Endothelial cell of umbilical vein (primary cell): ENCODE measurements around the gene GIT2. TPM values are rescaled to one million over a fixed set of nuclear protein-coding genes. Genes with fewer than 3 reads are reported as not detected.

Experiments
- BruUV-seq: library from RNA; stranded (reverse); fragments of 400-500 nt; replicated peaks from 2 replicates; lab custom pipeline; 2021; lab: Mats Ljungman, UMichigan
- CTCF ChIA-PET: fragments of 300-600, 350-600 bp; sonication (Branson Sonifier 250); formaldehyde crosslinking; loops from one replicate; lab custom pipeline; 2021; ENCODE audit warnings: antibody characterized with exemption, inconsistent platforms; lab: Charles Lee
- POLR2A ChIA-PET: fragments of 300-600, 350-600 bp; sonication (Branson Sonifier 250); formaldehyde crosslinking; loops from one replicate; lab custom pipeline; 2021; ENCODE audit warnings: antibody characterized with exemption, inconsistent platforms; lab: Charles Lee
- DNase-seq: peaks from one replicate; pipeline ENCODE4 v3.0.0-alpha.2; 2011; ENCODE audit warnings: low read depth, low spot score
- FAIRE-seq: peaks from 2 replicates; lab custom pipeline; 2011; peaks lifted over from hg19 to GRCh38; lab: Jason Lieb, UNC
- H2AFZ ChIP-seq: 2 replicates; pipeline ENCODE4 v1.6.0; 2012; ENCODE audit warnings: low read depth, low read length, control low read depth, inconsistent platforms
- H3K27ac ChIP-seq: 2 replicates; pipeline ENCODE4 v1.5.1; 2011; ENCODE audit warnings: low read depth, mild to moderate bottlenecking, control low read depth, low read length, moderate library complexity; ENCODE audit not compliant: insufficient read depth
- H3K27me3 ChIP-seq, 2 experiments: 2 replicates each; pipeline versions ENCODE4 v1.6.0 to v1.6.1; 2011; ENCODE audit warnings: low read length in 2 of 2, mixed read lengths in 1 of 2; ENCODE audit not compliant: control insufficient read depth in 2 of 2, insufficient read depth in 2 of 2
- H3K36me3 ChIP-seq, 2 experiments: 2 replicates in 1 of 2; 3 replicates in 1 of 2; pipeline ENCODE4 v1.5.1; 2011; ENCODE audit warnings: low read length in 2 of 2, mild to moderate bottlenecking in 1 of 2, moderate library complexity in 1 of 2; ENCODE audit not compliant: control insufficient read depth in 2 of 2, insufficient read depth in 2 of 2; ENCODE audit errors: extremely low read depth in 1 of 2
- H3K4me1 ChIP-seq: 3 replicates; pipeline ENCODE4 v1.5.1; 2011; ENCODE audit warnings: mild to moderate bottlenecking, low read length; ENCODE audit not compliant: control insufficient read depth, insufficient read depth; ENCODE audit errors: extremely low read depth
- H3K4me2 ChIP-seq: 2 replicates; pipeline ENCODE4 v1.6.1; 2011; ENCODE audit warnings: low read length, control low read depth, mixed read lengths; ENCODE audit not compliant: insufficient read depth
- H3K4me3 ChIP-seq, 3 experiments: fragments of 200-600 bp in 1 of 3; sonication (generic), shearing (Covaris generic) in 1 of 3; replicated peaks in 1 of 3; 2 replicates each; pipeline ENCODE4 v1.5.1; 2011 to 2016; ENCODE audit warnings: control low read depth in 3 of 3, low read length in 3 of 3, mild to moderate bottlenecking in 2 of 3, inconsistent platforms in 1 of 3, low read depth in 1 of 3, moderate library complexity in 1 of 3; ENCODE audit not compliant: insufficient read depth in 1 of 3
- H3K79me2 ChIP-seq: 2 replicates; pipeline ENCODE4 v1.6.0; 2012; ENCODE audit warnings: low read length, inconsistent platforms; ENCODE audit not compliant: control insufficient read depth, insufficient read depth
- H3K9ac ChIP-seq: replicated peaks from 2 replicates; pipeline ENCODE3; 2011; ENCODE audit warnings: low read length, control low read depth; ENCODE audit not compliant: insufficient read depth; ENCODE audit errors: extremely low read depth
- H3K9me1 ChIP-seq: replicated peaks from 3 replicates; pipeline ENCODE4 v1.6.0; 2011; ENCODE audit warnings: mild to moderate bottlenecking, low read length; ENCODE audit not compliant: control insufficient read depth, insufficient read depth; ENCODE audit errors: extremely low read depth
- H3K9me3 ChIP-seq: replicated peaks from 2 replicates; pipeline ENCODE4 v1.5.1; 2012; ENCODE audit warnings: low read length, inconsistent platforms; ENCODE audit not compliant: control insufficient read depth, insufficient read depth
- H4K20me1 ChIP-seq: replicated peaks from 2 replicates; pipeline ENCODE3; 2011; ENCODE audit warnings: mild to moderate bottlenecking, low read length; ENCODE audit not compliant: control insufficient read depth, insufficient read depth; ENCODE audit errors: extremely low read depth
- EZH2 ChIP-seq: IDR thresholded peaks from 2 replicates; pipeline ENCODE4 v1.6.1; 2012; ENCODE audit warnings: borderline replicate concordance, low read depth, mild to moderate bottlenecking, moderate library complexity, low read length, inconsistent platforms; ENCODE audit not compliant: severe bottlenecking
- FOS ChIP-seq: IDR thresholded peaks from 2 replicates; pipeline ENCODE4 v1.6.1; 2011; ENCODE audit warnings: mild to moderate bottlenecking, low read length, moderate library complexity, borderline replicate concordance; ENCODE audit not compliant: insufficient read depth
- GATA2 ChIP-seq: IDR thresholded peaks from 2 replicates; pipeline ENCODE4 v1.7.0; 2011; ENCODE audit warnings: low read depth, mild to moderate bottlenecking, moderate library complexity, mixed read lengths, low read length; ENCODE audit not compliant: insufficient read length, insufficient read depth
- JUN ChIP-seq: IDR thresholded peaks from 2 replicates; pipeline ENCODE4 v1.6.1; 2011; ENCODE audit warnings: borderline replicate concordance, low read depth; ENCODE audit not compliant: insufficient read length, insufficient read depth
- MYC ChIP-seq: IDR thresholded peaks from one replicate; pipeline ENCODE4 v1.6.1; 2011; ENCODE audit warnings: mild to moderate bottlenecking, low read depth, low read length
- POLR2A ChIP-seq: IDR thresholded peaks from 2 replicates; pipeline ENCODE4 v1.6.1; 2012; ENCODE audit warnings: low read depth, mild to moderate bottlenecking, control low read depth, low read length
- POLR2AphosphoS5 ChIP-seq: IDR thresholded peaks from 2 replicates; pipeline ENCODE4 v1.6.1; 2012; ENCODE audit warnings: low read depth, mild to moderate bottlenecking, control low read depth, low read length, moderate library complexity; ENCODE audit not compliant: insufficient read depth
- dilution Hi-C: fragments of 300-500 bp; cut with MboI; formaldehyde crosslinking; loops from one replicate; pipeline ENCODE4 v1.15.0; 2019; ENCODE audit warnings: low sequenced_read_pairs; ENCODE audit not compliant: extremely low pct_ligation_motif_present
- intact Hi-C: fragments of 100-400 bp; cut with micrococcal nuclease; formaldehyde crosslinking; loops from one replicate; pipeline ENCODE4 v1.10.0; 2022
- polyA plus RNA-seq, 4 experiments: library from polyadenylated mRNA; depleted of rRNA in 3 of 4; stranded (reverse) in 3 of 4; unstranded in 1 of 4; fragments of >200 nt; gene quantifications; 2 replicates each; pipeline versions ENCODE4 v1.2.1 to v1.2.3, GENCODE V29; 2011 to 2012; ENCODE audit warnings: missing spikeins in 1 of 4
- total RNA-seq: library from RNA; stranded (reverse); gene quantifications from 2 replicates; pipeline ENCODE4 v1.2.3, GENCODE V29; 2021
- TF ChIP-seq, protein P1 (sequence below): IDR thresholded peaks from 2 replicates; pipeline ENCODE4 v1.6.1; 2011; ENCODE audit not compliant: insufficient read depth, insufficient read length
- TF ChIP-seq, protein P2 (sequence below), 2 donors: IDR thresholded peaks; 1 replicate in 1 of 2; 2 replicates in 1 of 2; pipeline ENCODE4 v1.5.1; 2011; ENCODE audit warnings: low read length in 2 of 2, mild to moderate bottlenecking in 2 of 2, moderate library complexity in 2 of 2, control low read depth in 1 of 2, inconsistent platforms in 1 of 2, low read depth in 1 of 2; ENCODE audit not compliant: insufficient read depth in 1 of 2; ENCODE audit errors: extremely low read depth in 1 of 2

The GIT2 gene
- total and polyA plus RNA-seq, 2 donors (not counting 3 experiments of a cell fraction or from before 2014, with no cell fraction given), result 37.3 to 77.2 TPM

DNA sequence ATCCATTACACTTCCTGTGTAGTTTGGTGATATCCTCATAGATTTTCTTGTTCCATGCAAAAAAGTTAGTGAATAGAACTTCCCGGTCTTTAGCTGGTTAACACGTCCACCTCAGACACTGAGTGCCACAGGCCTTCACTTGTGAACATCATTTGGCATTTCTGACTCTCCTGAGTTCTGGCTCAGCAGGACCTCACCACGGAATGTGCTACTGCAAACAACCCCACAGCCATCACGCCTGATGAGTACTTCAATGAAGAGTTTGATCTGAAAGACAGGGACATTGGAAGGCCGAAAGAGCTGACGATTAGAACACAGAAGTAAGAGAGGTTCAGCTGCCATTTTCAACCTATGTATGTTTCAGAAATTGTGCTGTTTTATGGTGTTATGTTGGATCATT, 32.2 kb upstream of the GIT2 start:
- POLR2A ChIA-PET, result no interaction called here

More for the DNA sequence above, 32.2 kb upstream of the GIT2 start:
- Histone ChIP-seq H2AFZ (no peak overlapping the region), H3K9me3 (no peaks in the 10 kb centered on the region), H3K79me2 (no peaks in the 10 kb centered on the region), H3K27ac (no peak overlapping the region), H3K4me1 (peaks cover 28% of the 10 kb centered on the region), H3K36me3 (peaks cover 0 to 9% of the 10 kb centered on the region in 2 experiments), H4K20me1 (no peaks in the 10 kb centered on the region), H3K27me3 (no peaks in the 10 kb centered on the region), H3K4me2 (no peak overlapping the region), H3K9ac (no peak overlapping the region), H3K9me1 (no peaks in the 10 kb centered on the region), H3K4me3 (no peak overlapping the region)
- FAIRE-seq (no peak), DNase-seq (no peak)
- CTCF ChIA-PET, result interaction anchor here (1.2 to 1.3 kb wide), 2 partner anchors 12 to 18 kb away, joined by 3 to 4 read pairs; no protein-coding TSS in a partner anchor
- dilution Hi-C loops (no loop called here), intact Hi-C loops (no loop called here)
- TF ChIP-seq, protein P1, sequence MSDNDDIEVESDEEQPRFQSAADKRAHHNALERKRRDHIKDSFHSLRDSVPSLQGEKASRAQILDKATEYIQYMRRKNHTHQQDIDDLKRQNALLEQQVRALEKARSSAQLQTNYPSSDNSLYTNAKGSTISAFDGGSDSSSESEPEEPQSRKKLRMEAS, result no peak
- no peak for TF ChIP-seq JUN
- no peak for TF ChIP-seq EZH2
- TF ChIP-seq, protein P2, sequence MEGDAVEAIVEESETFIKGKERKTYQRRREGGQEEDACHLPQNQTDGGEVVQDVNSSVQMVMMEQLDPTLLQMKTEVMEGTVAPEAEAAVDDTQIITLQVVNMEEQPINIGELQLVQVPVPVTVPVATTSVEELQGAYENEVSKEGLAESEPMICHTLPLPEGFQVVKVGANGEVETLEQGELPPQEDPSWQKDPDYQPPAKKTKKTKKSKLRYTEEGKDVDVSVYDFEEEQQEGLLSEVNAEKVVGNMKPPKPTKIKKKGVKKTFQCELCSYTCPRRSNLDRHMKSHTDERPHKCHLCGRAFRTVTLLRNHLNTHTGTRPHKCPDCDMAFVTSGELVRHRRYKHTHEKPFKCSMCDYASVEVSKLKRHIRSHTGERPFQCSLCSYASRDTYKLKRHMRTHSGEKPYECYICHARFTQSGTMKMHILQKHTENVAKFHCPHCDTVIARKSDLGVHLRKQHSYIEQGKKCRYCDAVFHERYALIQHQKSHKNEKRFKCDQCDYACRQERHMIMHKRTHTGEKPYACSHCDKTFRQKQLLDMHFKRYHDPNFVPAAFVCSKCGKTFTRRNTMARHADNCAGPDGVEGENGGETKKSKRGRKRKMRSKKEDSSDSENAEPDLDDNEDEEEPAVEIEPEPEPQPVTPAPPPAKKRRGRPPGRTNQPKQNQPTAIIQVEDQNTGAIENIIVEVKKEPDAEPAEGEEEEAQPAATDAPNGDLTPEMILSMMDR (IDR thresholded peaks at IDR 0.05; ENCODE audit: extremely low read depth in 1 of 2, insufficient read depth in 1 of 2, low read depth in 1 of 2, low read length in 2 of 2), result no peak
- no peak for TF ChIP-seq POLR2AphosphoS5
- no peak for TF ChIP-seq MYC
- no peak for TF ChIP-seq GATA2
- TF ChIP-seq POLR2A, result no peak
- no peak for TF ChIP-seq FOS
- no TSS peak for BruUV-seq
